ENCODE data around the gene CADM4.
"Not testable (repeated sequence)": the region's sequence is repeated elsewhere in the genome, so short reads cannot be mapped to it uniquely, and the experiment has no call there.

DNA sequence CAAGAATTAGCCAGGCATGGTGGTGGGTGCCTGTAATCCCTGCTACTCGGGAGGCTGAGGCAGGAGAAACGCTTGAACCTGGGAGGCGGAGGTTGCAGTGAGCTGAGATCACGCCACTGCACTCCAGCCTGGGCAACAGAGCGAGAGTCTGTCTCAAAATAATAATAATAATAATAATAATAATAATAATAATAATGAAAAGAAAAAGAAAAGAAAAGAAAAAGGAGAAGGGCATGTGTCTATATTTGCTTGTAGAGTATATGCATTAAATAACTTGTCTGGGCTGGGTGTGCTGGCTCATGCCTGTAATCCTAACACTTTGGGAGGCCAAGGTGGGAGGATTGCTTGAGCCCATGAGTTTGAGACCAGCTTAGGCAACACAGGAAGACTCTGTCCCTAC, 42.6 kb upstream of the CADM4 start:
- TF ChIP-seq YY1 (IDR thresholded peaks at IDR 0.05; ENCODE audit: extremely low read depth, insufficient replicate concordance, low read depth, low read length); POLR2AphosphoS5 (IDR thresholded peaks at IDR 0.05; ENCODE audit: low read depth, low read length); CTCF (IDR thresholded peaks at IDR 0.05 in 2 of 3, conservative IDR thresholded peaks at IDR 0.05 in 1 of 3; ENCODE audit: borderline replicate concordance in 1 of 3, insufficient read depth in 1 of 3, low read depth in 2 of 3, low read length in 2 of 3); EZH2phosphoT487 (IDR thresholded peaks at IDR 0.05; ENCODE audit: borderline replicate concordance); ZFX (IDR thresholded peaks at IDR 0.05): not testable (repeated sequence)
